ENCODE results near the gene SORCS2. TPM values are rescaled to one million over a fixed set of nuclear protein-coding genes. Genes with fewer than 3 reads are reported as not detected.

SORCS2 gene
- total and polyA plus RNA-seq, 2 of the 8 experiments (the other 6 are each of a cell fraction or from before 2014, with no cell fraction given) = 0.36 to 1.8 TPM

GRCh38 chr4:7347981-7348380 is 155.6 kb downstream of the SORCS2 start (continued):
- TF ChIP-seq, protein P1, sequence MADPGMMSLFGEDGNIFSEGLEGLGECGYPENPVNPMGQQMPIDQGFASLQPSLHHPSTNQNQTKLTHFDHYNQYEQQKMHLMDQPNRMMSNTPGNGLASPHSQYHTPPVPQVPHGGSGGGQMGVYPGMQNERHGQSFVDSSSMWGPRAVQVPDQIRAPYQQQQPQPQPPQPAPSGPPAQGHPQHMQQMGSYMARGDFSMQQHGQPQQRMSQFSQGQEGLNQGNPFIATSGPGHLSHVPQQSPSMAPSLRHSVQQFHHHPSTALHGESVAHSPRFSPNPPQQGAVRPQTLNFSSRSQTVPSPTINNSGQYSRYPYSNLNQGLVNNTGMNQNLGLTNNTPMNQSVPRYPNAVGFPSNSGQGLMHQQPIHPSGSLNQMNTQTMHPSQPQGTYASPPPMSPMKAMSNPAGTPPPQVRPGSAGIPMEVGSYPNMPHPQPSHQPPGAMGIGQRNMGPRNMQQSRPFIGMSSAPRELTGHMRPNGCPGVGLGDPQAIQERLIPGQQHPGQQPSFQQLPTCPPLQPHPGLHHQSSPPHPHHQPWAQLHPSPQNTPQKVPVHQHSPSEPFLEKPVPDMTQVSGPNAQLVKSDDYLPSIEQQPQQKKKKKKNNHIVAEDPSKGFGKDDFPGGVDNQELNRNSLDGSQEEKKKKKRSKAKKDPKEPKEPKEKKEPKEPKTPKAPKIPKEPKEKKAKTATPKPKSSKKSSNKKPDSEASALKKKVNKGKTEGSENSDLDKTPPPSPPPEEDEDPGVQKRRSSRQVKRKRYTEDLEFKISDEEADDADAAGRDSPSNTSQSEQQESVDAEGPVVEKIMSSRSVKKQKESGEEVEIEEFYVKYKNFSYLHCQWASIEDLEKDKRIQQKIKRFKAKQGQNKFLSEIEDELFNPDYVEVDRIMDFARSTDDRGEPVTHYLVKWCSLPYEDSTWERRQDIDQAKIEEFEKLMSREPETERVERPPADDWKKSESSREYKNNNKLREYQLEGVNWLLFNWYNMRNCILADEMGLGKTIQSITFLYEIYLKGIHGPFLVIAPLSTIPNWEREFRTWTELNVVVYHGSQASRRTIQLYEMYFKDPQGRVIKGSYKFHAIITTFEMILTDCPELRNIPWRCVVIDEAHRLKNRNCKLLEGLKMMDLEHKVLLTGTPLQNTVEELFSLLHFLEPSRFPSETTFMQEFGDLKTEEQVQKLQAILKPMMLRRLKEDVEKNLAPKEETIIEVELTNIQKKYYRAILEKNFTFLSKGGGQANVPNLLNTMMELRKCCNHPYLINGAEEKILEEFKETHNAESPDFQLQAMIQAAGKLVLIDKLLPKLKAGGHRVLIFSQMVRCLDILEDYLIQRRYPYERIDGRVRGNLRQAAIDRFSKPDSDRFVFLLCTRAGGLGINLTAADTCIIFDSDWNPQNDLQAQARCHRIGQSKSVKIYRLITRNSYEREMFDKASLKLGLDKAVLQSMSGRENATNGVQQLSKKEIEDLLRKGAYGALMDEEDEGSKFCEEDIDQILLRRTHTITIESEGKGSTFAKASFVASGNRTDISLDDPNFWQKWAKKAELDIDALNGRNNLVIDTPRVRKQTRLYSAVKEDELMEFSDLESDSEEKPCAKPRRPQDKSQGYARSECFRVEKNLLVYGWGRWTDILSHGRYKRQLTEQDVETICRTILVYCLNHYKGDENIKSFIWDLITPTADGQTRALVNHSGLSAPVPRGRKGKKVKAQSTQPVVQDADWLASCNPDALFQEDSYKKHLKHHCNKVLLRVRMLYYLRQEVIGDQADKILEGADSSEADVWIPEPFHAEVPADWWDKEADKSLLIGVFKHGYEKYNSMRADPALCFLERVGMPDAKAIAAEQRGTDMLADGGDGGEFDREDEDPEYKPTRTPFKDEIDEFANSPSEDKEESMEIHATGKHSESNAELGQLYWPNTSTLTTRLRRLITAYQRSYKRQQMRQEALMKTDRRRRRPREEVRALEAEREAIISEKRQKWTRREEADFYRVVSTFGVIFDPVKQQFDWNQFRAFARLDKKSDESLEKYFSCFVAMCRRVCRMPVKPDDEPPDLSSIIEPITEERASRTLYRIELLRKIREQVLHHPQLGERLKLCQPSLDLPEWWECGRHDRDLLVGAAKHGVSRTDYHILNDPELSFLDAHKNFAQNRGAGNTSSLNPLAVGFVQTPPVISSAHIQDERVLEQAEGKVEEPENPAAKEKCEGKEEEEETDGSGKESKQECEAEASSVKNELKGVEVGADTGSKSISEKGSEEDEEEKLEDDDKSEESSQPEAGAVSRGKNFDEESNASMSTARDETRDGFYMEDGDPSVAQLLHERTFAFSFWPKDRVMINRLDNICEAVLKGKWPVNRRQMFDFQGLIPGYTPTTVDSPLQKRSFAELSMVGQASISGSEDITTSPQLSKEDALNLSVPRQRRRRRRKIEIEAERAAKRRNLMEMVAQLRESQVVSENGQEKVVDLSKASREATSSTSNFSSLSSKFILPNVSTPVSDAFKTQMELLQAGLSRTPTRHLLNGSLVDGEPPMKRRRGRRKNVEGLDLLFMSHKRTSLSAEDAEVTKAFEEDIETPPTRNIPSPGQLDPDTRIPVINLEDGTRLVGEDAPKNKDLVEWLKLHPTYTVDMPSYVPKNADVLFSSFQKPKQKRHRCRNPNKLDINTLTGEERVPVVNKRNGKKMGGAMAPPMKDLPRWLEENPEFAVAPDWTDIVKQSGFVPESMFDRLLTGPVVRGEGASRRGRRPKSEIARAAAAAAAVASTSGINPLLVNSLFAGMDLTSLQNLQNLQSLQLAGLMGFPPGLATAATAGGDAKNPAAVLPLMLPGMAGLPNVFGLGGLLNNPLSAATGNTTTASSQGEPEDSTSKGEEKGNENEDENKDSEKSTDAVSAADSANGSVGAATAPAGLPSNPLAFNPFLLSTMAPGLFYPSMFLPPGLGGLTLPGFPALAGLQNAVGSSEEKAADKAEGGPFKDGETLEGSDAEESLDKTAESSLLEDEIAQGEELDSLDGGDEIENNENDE (IDR thresholded peaks at IDR 0.05; ENCODE audit: insufficient replicate concordance, low read length) = no peak
- TF ChIP-seq TCF12 (IDR thresholded peaks at IDR 0.05; ENCODE audit: low read depth, low read length) = no peak
- TF ChIP-seq MAFK (IDR thresholded peaks at IDR 0.05; ENCODE audit: low read depth, low read length) = no peak
- no peak for TF ChIP-seq CBX8 (IDR thresholded peaks at IDR 0.05; ENCODE audit: borderline replicate concordance, low read depth, low read length)
- no peak for TF ChIP-seq SP2 (IDR thresholded peaks at IDR 0.05; ENCODE audit: low read length)
- TF ChIP-seq E2F6 (IDR thresholded peaks at IDR 0.05) = no peak
